Epithelial cell of proximal tubule (primary cell): Measurements from ENCODE around the gene ETFDH. TPM values are rescaled to one million over a fixed set of nuclear protein-coding genes. Genes with fewer than 3 reads are reported as not detected.
"Not testable (repeated sequence)": the region's sequence is repeated elsewhere in the genome, so short reads cannot be mapped to it uniquely, and the experiment has no call there.

ENCODE experiments used
- DNase-seq: peaks from one replicate; pipeline ENCODE4 v3.0.0-alpha.2; 2011; ENCODE audit warnings: low read depth
- H3K4me3 ChIP-seq: 2 replicates; pipeline ENCODE4 v1.5.1; 2011; ENCODE audit warnings: low read depth, mild to moderate bottlenecking, low read length
- total RNA-seq: library from RNA; depleted of rRNA; stranded (reverse); fragments of >200 nt; gene quantifications from 2 replicates; pipeline ENCODE4 v1.2.3, GENCODE V29; 2015
- TF ChIP-seq, protein P1 (sequence below): conservative IDR thresholded peaks from 2 replicates; pipeline ENCODE4 v1.5.1; 2012; ENCODE audit warnings: low read depth, mild to moderate bottlenecking, low read length

ETFDH gene
- total RNA-seq, 1 donor from 2014 or later: 7.1 TPM

GRCh38 chr4:158754385-158755180 lies 82.5 kb downstream of the ETFDH start:
- TF ChIP-seq, protein P1, sequence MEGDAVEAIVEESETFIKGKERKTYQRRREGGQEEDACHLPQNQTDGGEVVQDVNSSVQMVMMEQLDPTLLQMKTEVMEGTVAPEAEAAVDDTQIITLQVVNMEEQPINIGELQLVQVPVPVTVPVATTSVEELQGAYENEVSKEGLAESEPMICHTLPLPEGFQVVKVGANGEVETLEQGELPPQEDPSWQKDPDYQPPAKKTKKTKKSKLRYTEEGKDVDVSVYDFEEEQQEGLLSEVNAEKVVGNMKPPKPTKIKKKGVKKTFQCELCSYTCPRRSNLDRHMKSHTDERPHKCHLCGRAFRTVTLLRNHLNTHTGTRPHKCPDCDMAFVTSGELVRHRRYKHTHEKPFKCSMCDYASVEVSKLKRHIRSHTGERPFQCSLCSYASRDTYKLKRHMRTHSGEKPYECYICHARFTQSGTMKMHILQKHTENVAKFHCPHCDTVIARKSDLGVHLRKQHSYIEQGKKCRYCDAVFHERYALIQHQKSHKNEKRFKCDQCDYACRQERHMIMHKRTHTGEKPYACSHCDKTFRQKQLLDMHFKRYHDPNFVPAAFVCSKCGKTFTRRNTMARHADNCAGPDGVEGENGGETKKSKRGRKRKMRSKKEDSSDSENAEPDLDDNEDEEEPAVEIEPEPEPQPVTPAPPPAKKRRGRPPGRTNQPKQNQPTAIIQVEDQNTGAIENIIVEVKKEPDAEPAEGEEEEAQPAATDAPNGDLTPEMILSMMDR: no peak
- DNase-seq: no peak
- no peak overlapping the region for H3K4me3 ChIP-seq

GRCh38 chr4:158755819-158756218 lies 83.7 kb downstream of the ETFDH start:
- DNase-seq, H3K4me3 ChIP-seq: not testable (repeated sequence)

- DNase-seq: no peak
- TF ChIP-seq, protein P1: no peak
- H3K4me3 ChIP-seq: no peak overlapping the region
Observed at GRCh38 chr4:158756588-158756987, 84.5 kb downstream of the ETFDH start.

GRCh38 chr4:158758142-158758541 lies 86.0 kb downstream of the ETFDH start:
- TF ChIP-seq, protein P1: no peak
- H3K4me3 ChIP-seq: no peak overlapping the region
- no peak for DNase-seq

- H3K4me3 ChIP-seq: no peak overlapping the region
- DNase-seq: no peak
- TF ChIP-seq, protein P1: no peak
Observed at GRCh38 chr4:158758703-158759102, 86.6 kb downstream of the ETFDH start.

Other genes with a start within 250 kb of the ETFDH start
- gene RXFP1, start 150.4 kb upstream of the ETFDH start, total RNA-seq: not detected in 2 replicates
- 17.8 and 23.9 TPM in 2 replicates for gene C4orf46, start 409 bp upstream of the ETFDH start, total RNA-seq
- gene PPID, start 51.1 kb downstream of the ETFDH start, total RNA-seq: 51.0 and 54.0 TPM in 2 replicates
- 16.2 and 20.8 TPM in 2 replicates for gene FNIP2, start 96.7 kb downstream of the ETFDH start, total RNA-seq